Measurements from ENCODE around the gene HLA-DOB.

DNA sequence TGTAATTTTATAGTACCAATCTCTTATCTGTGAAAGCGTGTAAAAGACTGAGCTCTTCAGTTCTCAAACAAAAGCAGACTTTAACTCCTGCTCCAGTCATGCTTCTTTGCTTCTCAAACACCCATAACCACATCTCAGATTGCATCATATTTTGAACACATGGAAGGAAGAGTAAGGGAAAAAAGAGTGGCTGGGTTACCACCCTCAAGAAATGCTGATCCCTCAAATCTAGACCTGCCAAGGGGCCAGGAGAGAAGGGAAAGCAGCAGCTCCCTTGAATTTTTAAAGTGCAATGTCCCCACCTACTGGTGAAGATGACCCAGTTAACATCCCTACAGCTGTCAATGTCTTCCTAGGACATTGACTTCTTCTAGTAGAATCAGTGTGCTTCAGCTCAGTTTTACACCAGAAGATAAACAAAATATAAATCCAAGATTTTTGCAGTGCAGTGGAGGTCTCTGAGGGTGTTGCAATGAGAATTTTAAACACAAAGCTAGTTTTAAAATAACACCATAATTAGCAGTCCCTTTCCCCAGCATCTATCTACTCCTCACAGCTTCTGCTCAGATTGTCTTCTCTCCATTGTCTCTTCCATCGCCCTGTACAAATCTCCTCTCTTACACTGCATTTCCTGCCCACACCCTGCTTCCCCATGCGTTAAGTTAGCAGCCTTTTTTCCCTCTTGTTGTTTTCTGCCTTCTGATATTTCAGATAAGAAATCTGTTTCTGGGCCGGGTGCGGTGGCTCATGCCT lies 30.8 kb downstream of the HLA-DOB start:
- TF ChIP-seq TAF1 (IDR thresholded peaks at IDR 0.05; ENCODE audit: borderline replicate concordance, insufficient read depth, low read length) (no peak), POLR2AphosphoS5 (IDR thresholded peaks at IDR 0.05; ENCODE audit: low read depth, low read length) (no peak), SIN3A (IDR thresholded peaks at IDR 0.05; ENCODE audit: borderline replicate concordance, insufficient read depth, low read length) (no peak)
- TF ChIP-seq, protein P1, sequence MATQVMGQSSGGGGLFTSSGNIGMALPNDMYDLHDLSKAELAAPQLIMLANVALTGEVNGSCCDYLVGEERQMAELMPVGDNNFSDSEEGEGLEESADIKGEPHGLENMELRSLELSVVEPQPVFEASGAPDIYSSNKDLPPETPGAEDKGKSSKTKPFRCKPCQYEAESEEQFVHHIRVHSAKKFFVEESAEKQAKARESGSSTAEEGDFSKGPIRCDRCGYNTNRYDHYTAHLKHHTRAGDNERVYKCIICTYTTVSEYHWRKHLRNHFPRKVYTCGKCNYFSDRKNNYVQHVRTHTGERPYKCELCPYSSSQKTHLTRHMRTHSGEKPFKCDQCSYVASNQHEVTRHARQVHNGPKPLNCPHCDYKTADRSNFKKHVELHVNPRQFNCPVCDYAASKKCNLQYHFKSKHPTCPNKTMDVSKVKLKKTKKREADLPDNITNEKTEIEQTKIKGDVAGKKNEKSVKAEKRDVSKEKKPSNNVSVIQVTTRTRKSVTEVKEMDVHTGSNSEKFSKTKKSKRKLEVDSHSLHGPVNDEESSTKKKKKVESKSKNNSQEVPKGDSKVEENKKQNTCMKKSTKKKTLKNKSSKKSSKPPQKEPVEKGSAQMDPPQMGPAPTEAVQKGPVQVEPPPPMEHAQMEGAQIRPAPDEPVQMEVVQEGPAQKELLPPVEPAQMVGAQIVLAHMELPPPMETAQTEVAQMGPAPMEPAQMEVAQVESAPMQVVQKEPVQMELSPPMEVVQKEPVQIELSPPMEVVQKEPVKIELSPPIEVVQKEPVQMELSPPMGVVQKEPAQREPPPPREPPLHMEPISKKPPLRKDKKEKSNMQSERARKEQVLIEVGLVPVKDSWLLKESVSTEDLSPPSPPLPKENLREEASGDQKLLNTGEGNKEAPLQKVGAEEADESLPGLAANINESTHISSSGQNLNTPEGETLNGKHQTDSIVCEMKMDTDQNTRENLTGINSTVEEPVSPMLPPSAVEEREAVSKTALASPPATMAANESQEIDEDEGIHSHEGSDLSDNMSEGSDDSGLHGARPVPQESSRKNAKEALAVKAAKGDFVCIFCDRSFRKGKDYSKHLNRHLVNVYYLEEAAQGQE (IDR thresholded peaks at IDR 0.05; ENCODE audit: insufficient read depth in 1 of 2, low read depth in 2 of 2, low read length in 2 of 2), result no peak

Data from PFSK-1 (cell line).